Keratinocyte (primary cell): ENCODE results near the gene SPOPL. TPM values are rescaled to one million over a fixed set of nuclear protein-coding genes. Genes with fewer than 3 reads are reported as not detected.

Experiments
- DNase-seq: peaks from one replicate; pipeline ENCODE4 v3.0.0-alpha.2; 2011; ENCODE audit warnings: low read depth, missing footprints, low spot score
- FAIRE-seq: peaks from 2 replicates; lab custom pipeline; 2011; peaks lifted over from hg19 to GRCh38; lab: Jason Lieb, UNC
- H2AFZ ChIP-seq: 2 replicates; pipeline ENCODE4 v1.6.0; 2012; ENCODE audit warnings: low read length, control low read depth, inconsistent platforms; ENCODE audit not compliant: control insufficient read depth
- H3K27ac ChIP-seq: 2 replicates; pipeline ENCODE4 v1.5.1; 2011; ENCODE audit warnings: low read length; ENCODE audit not compliant: control insufficient read depth, insufficient read depth
- H3K27me3 ChIP-seq: 3 replicates; pipeline ENCODE4 v1.6.0; 2011; ENCODE audit warnings: low read length; ENCODE audit not compliant: control insufficient read depth, insufficient read depth; ENCODE audit errors: extremely low read depth
- H3K36me3 ChIP-seq, 2 experiments: 2 replicates in 1 of 2; 3 replicates in 1 of 2; pipeline ENCODE4 v1.5.1; 2011; ENCODE audit warnings: low read length in 2 of 2, mild to moderate bottlenecking in 1 of 2; ENCODE audit not compliant: control insufficient read depth in 2 of 2, insufficient read depth in 2 of 2; ENCODE audit errors: extremely low read depth in 1 of 2
- H3K4me1 ChIP-seq: 3 replicates; pipeline ENCODE4 v1.5.1; 2011; ENCODE audit warnings: low read length; ENCODE audit not compliant: control insufficient read depth, insufficient read depth; ENCODE audit errors: extremely low read depth
- H3K4me2 ChIP-seq: 3 replicates; pipeline ENCODE4 v1.6.0; 2011; ENCODE audit warnings: low read depth, low read length; ENCODE audit not compliant: control insufficient read depth, insufficient read depth; ENCODE audit errors: extremely low read depth
- H3K4me3 ChIP-seq, 3 experiments: fragments of 200-600 bp in 1 of 3; sonication (generic) in 1 of 3; 2 replicates in 2 of 3; 3 replicates in 1 of 3; pipeline ENCODE4 v1.5.1; 2011 to 2016; ENCODE audit warnings: low read length in 3 of 3, mild to moderate bottlenecking in 3 of 3, control low read depth in 2 of 3, inconsistent platforms in 1 of 3, low read depth in 1 of 3, mixed read lengths in 1 of 3, mixed run types in 1 of 3, moderate library complexity in 1 of 3; ENCODE audit not compliant: control insufficient read depth in 2 of 3, insufficient read depth in 2 of 3; ENCODE audit errors: extremely low read depth in 1 of 3
- H3K79me2 ChIP-seq: 2 replicates; pipeline ENCODE4 v1.6.0; 2012; ENCODE audit warnings: low read length; ENCODE audit not compliant: control insufficient read depth, insufficient read depth
- H3K9ac ChIP-seq: 3 replicates; pipeline ENCODE4 v1.6.0; 2011; ENCODE audit warnings: low read length; ENCODE audit not compliant: control insufficient read depth, insufficient read depth; ENCODE audit errors: extremely low read depth
- H3K9me1 ChIP-seq: 3 replicates; pipeline ENCODE4 v1.6.0; 2011; ENCODE audit warnings: low read length; ENCODE audit not compliant: control insufficient read depth, insufficient read depth; ENCODE audit errors: extremely low read depth
- H3K9me3 ChIP-seq: 2 replicates; pipeline ENCODE4 v1.5.1; 2012; ENCODE audit warnings: low read depth, low read length; ENCODE audit not compliant: control insufficient read depth
- H4K20me1 ChIP-seq: 3 replicates; pipeline ENCODE4 v1.6.0; 2011; ENCODE audit warnings: low read length; ENCODE audit not compliant: control insufficient read depth, insufficient read depth; ENCODE audit errors: extremely low read depth
- EZH2 ChIP-seq: IDR thresholded peaks from one replicate; pipeline ENCODE4 v1.6.1; 2012; ENCODE audit warnings: inconsistent platforms, mild to moderate bottlenecking, low read length, moderate library complexity
- dilution Hi-C: fragments of 300-500 bp; cut with MboI; formaldehyde crosslinking; loops from one replicate; pipeline ENCODE4 v1.7.0; 2020; ENCODE audit warnings: low sequenced_read_pairs; ENCODE audit not compliant: extremely low pct_ligation_motif_present
- polyA plus RNA-seq, 5 experiments: library from polyadenylated mRNA; depleted of rRNA in 3 of 5; stranded (reverse) in 3 of 5; stranded (forward) in 1 of 5; unstranded in 1 of 5; fragments of >200 nt; gene quantifications; 1 replicate in 1 of 5; 2 replicates in 3 of 5; 3 replicates in 1 of 5; pipeline versions ENCODE4 v1.2.1 to v1.2.3, GENCODE V29; 2011 to 2012; ENCODE audit warnings: missing spikeins in 2 of 5, low read depth in 1 of 5, low replicate concordance in 1 of 5
- TF ChIP-seq, protein P1 (sequence below), 3 experiments: IDR thresholded peaks in 1 of 3; conservative IDR thresholded peaks in 1 of 3; optimal IDR thresholded peaks in 1 of 3; 2 replicates in 2 of 3; 3 replicates in 1 of 3; pipeline versions ENCODE3 to v1.5.1; 2011; ENCODE audit warnings: low read length in 3 of 3, mild to moderate bottlenecking in 3 of 3, moderate library complexity in 2 of 3, control low read depth in 1 of 3, inconsistent platforms in 1 of 3; ENCODE audit not compliant: insufficient read depth in 2 of 3; ENCODE audit errors: extremely low read depth in 1 of 3

Gene SPOPL
- polyA plus RNA-seq, 1 donor (not counting 4 experiments of a cell fraction or from before 2014, with no cell fraction given) = 16.5 TPM

DNA sequence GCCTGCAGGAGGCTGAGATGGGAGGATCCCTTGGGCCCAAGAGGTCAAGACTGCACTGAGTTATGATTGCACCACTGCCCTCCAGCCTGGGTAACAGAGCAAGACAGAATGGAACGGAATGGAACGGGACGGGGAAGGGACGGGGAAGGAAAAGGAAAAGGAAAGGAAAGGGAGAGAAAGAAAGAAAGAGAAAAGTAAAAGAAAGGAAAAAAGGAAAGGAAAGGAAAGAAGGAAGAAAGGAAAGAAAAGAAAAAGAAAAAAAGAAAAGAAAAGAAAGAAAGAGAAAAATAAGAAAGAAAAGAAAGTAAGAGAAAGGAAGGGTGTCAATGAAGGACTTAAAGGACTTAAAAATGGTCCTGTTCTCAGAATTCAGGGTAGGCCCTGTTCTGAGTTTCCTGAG, 4.3 kb upstream of the SPOPL start:
- DNase-seq (no peak), FAIRE-seq (no peak)
- H3K4me2 ChIP-seq = no peak overlapping the region
- dilution Hi-C loops = no loop called here
- peaks cover 5% of the 10 kb centered on the region for H3K79me2 ChIP-seq
- no peaks in the 10 kb centered on the region for H4K20me1 ChIP-seq
- H3K27me3 ChIP-seq = no peaks in the 10 kb centered on the region
- peaks cover 13% of the 10 kb centered on the region for H3K4me1 ChIP-seq
- no peak overlapping the region for H3K27ac ChIP-seq
- H3K9ac ChIP-seq = no peak overlapping the region
- H3K9me1 ChIP-seq = no peaks in the 10 kb centered on the region
- peaks cover 4 to 5% of the 10 kb centered on the region in 2 experiments for H3K36me3 ChIP-seq
- H3K4me3 ChIP-seq = no peak overlapping the region
- H3K9me3 ChIP-seq = no peaks in the 10 kb centered on the region
- TF ChIP-seq, protein P1, sequence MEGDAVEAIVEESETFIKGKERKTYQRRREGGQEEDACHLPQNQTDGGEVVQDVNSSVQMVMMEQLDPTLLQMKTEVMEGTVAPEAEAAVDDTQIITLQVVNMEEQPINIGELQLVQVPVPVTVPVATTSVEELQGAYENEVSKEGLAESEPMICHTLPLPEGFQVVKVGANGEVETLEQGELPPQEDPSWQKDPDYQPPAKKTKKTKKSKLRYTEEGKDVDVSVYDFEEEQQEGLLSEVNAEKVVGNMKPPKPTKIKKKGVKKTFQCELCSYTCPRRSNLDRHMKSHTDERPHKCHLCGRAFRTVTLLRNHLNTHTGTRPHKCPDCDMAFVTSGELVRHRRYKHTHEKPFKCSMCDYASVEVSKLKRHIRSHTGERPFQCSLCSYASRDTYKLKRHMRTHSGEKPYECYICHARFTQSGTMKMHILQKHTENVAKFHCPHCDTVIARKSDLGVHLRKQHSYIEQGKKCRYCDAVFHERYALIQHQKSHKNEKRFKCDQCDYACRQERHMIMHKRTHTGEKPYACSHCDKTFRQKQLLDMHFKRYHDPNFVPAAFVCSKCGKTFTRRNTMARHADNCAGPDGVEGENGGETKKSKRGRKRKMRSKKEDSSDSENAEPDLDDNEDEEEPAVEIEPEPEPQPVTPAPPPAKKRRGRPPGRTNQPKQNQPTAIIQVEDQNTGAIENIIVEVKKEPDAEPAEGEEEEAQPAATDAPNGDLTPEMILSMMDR (optimal IDR thresholded peaks at IDR 0.05 in 1 of 3, IDR thresholded peaks at IDR 0.05 in 1 of 3, conservative IDR thresholded peaks at IDR 0.05 in 1 of 3; ENCODE audit: extremely low read depth in 1 of 3, insufficient read depth in 2 of 3, low read length in 3 of 3) = no peak
- TF ChIP-seq EZH2 = no peak
- H2AFZ ChIP-seq = no peak overlapping the region

GRCh38 chr2:138499684-138500083, 1.9 kb upstream of the SPOPL start:
- Histone ChIP-seq H2AFZ (no peak overlapping the region), H4K20me1 (no peaks in the 10 kb centered on the region), H3K4me1 (peaks cover 6% of the 10 kb centered on the region), H3K4me2 (no peak overlapping the region), H3K27ac (no peak overlapping the region), H3K4me3 (no peak overlapping the region), H3K27me3 (no peaks in the 10 kb centered on the region), H3K9me3 (no peaks in the 10 kb centered on the region), H3K9me1 (no peaks in the 10 kb centered on the region), H3K36me3 (peaks cover 4 to 5% of the 10 kb centered on the region in 2 experiments), H3K79me2 (peaks cover 29% of the 10 kb centered on the region), H3K9ac (no peak overlapping the region)
- DNase-seq = no peak
- dilution Hi-C loops = no loop called here
- TF ChIP-seq, protein P1 (optimal IDR thresholded peaks at IDR 0.05 in 1 of 3, IDR thresholded peaks at IDR 0.05 in 1 of 3, conservative IDR thresholded peaks at IDR 0.05 in 1 of 3; ENCODE audit: extremely low read depth in 1 of 3, insufficient read depth in 2 of 3, low read length in 3 of 3) = no peak
- no peak for TF ChIP-seq EZH2
- FAIRE-seq = no peak
